Stimulated activated CD4-positive, alpha-beta T cell treated with anti-CD3 and anti-CD28 coated beads, Interleukin-2, amount 100 ng/mL, for 24 hours (primary cell): Measurements from ENCODE around the gene TNFSF8.

ENCODE experiments used
- DNase-seq, 2 donors: peaks; one replicate each; pipeline ENCODE4 v3.0.0-alpha.2; 2020

TNFSF8 gene

GRCh38 chr9:114902786-114903524, 27.4 kb downstream of the TNFSF8 start:
- DNase-seq = peak in 1 of 2 donors; percentile 53

- DNase-seq = no peak
Measured at GRCh38 chr9:114900942-114901802, 29.2 kb downstream of the TNFSF8 start.

DNA sequence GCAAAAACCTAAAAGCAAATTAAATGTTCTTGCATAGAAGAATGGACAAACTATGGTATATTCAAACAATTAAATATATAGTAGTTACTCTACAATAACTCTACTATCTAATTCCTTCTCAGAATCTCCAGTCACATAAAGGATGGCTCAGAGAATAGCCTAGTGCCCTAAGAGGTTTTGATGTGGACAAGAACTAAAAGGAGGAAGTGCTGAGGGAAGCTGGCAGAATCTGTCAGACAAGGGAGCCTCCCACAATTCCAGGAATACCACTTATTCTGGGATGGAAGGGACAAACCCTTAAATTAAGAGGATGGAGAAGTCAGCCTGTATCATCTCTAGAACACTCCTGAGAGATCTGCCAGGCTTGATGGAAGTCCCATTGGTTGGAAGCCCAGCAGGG, 30.4 kb downstream of the TNFSF8 start:
- DNase-seq = no peak

GRCh38 chr9:114899461-114899860, 30.9 kb downstream of the TNFSF8 start:
- no peak for DNase-seq

GRCh38 chr9:114898741-114899140, 31.6 kb downstream of the TNFSF8 start:
- peak; percentile 62 to 65 for DNase-seq

DNA sequence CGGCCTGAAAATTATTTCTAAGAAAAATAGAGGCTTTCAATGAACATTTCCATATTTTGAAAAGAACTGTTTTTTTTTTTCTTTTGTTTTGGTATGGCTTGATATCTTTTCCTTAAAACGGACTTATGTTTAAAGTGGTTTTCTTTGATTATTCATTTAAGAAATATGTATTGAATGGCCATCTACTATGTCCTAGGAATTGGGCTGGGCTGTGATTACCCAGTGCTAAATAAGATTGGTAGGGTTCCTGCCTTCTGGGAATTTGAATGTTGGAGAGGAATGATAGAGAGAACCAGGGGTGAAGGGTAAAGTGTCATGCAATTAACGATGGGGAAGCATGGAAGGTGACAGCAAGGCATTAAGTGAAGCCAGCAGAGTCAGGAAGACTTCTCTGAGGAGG, 33.2 kb downstream of the TNFSF8 start:
- DNase-seq = no peak

- no peak for DNase-seq
Measured at GRCh38 chr9:114896344-114896743, 34.0 kb downstream of the TNFSF8 start.

GRCh38 chr9:114895521-114895991, 34.8 kb downstream of the TNFSF8 start:
- DNase-seq = no peak

- peak in 1 of 2 donors; percentile 40 for DNase-seq
Measured at GRCh38 chr9:114894609-114895433, 35.6 kb downstream of the TNFSF8 start.

GRCh38 chr9:114894206-114894605, 36.2 kb downstream of the TNFSF8 start:
- no peak for DNase-seq

DNA sequence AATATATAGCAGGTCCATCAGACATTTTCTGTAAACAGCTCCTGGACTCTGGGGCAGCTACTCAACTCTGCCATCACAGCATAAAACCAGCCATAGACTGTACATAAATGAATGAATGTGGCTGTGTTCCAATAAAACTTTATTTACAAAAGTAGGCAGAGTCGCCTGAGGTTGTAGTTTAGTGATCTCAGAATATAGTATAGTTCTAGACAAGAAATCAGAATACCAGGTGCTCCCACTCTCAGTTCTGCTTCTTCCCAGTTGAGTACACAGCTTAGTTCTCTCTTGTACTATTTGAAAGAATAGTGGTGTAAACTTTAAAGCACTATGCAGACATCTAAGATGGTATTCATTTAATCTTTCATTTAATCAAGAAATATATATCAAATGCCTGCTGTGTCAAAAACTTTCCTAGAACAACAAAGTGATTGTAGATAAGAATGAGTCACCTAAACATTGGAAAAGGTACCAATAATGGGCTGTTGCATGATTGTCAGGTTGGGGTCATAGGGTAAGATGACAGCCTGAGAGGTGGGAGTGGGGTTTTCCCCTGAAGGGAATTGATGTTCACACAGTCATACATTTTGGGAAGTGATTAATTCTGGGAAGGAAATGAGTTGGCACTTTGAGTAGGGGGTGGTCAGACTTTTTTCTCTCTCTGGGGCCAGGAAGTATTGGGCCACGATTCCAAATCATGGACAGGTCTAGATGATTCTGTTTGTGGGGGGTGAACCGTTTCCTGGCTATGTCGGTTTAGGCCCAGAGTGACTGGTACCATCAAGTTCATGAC, 37.0 kb downstream of the TNFSF8 start:
- DNase-seq = peak in 1 of 2 donors; percentile 52

DNA sequence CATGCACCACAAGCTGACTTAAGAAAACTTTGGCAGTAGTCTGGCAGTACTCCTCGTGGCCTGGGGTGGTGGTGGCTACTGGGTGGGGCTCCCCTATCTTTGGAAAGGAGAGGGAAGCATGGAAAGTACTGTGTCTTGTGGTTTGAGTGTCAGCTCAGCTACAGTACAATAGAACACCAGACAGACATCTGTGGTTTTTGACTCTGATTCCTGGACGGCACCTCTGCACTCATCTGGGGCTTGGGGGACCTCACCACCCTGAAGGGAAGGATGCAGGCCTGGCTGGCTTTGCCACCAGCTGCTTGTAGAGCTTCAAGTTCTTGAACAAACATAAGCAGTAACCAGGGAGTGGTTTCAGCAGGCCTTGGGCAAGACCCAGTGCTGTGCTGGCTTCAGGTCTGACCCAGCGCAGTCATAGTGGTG, 40.6 kb downstream of the TNFSF8 start:
- DNase-seq = peak in 1 of 2 donors; percentile 44

DNA sequence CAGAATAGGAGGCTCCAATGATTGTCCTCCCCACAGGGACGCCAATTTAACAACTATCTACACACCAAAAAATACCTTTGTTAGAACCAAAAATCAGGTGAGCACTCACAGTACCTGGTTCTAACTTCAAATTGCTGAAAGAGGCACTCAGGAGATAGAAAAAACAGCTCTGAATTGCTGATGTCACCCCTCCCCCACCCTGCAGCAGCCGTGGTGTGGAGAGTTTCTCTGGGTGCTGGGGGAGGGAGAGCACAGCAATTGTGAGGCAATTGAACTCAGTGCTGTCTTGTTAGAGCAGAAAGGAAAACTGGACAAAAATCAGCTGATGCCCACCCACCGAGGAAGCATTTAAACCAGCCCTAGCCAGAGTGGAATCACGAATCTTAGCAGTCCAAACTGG, 41.8 kb downstream of the TNFSF8 start:
- no peak for DNase-seq

- no peak for DNase-seq
Measured at GRCh38 chr9:114887963-114888362, 42.4 kb downstream of the TNFSF8 start.

GRCh38 chr9:114884787-114885452, 45.5 kb downstream of the TNFSF8 start:
- no peak for DNase-seq

DNA sequence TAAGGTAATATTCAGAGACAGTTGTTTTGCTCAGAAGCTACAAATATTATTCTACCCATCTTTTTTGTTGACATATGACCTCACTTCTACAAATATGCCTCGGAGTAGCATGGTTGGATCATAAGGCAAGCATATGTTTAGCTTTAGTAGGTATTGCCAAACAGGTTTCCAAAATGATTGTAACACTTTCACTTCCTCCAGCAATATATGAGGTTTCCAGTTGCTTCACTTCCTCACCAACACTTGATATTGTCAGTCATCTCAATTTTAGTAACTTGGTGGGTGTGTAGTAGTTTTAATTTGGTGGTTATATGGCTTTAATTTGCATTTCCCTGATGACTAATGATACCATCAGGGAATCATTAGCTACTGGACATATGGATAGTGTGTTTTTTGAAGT, 46.7 kb downstream of the TNFSF8 start:
- DNase-seq = no peak

DNA sequence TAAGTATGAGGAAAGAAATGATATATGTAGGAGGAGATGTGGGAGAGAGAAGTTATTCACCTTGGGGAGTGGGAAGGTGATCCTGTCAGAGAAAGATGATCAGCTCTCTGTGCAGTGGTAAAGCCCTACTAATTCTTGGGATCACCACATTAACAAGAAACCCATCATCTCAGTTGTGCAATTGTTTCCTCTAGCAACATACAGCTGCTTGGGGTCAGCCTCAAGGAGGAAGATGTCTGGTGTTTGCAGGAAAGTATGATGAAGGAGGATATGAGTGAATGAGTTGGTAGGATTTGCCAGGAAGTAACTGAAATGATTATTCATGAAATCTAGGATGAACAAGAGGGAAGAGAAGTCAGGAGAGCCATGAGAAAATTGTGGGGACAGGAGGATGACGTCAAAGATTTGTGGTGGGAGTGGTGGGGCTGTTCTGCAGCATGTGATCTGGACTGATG, 50.1 kb downstream of the TNFSF8 start:
- no peak for DNase-seq

DNA sequence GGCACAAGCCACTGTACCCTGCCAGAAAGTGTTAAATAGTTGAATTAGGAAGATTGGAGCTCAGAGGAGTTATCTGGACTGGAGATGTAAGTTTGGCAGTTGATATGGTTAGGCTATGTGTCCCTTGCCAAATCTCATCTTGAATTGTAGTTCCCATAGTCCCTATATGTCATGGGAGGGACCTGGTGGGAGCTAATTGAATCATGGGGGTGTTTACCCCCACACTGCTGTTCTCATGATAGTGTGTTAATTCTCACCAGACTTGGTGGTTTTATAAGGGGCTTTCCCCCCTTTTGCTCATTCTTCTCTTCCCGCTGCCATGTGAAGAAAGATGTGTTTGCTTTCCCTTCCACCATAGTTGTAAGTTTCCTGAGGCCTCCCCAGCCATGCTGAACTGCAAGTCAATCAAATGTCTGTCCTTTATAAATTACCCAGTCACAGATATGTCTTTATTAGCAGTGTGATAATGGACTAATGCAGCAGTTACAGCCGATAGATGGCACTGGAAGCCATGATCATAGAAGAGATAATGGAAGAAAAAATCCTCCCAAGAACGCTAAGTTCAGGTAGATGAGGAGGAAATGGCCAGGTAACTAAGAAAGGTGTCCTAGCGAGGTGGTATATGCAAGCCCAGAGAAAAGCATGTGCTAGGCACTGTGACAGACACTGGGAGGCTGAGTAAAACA, 51.4 kb downstream of the TNFSF8 start:
- DNase-seq = no peak

- DNase-seq = no peak
Measured at GRCh38 chr9:114869845-114870244, 60.5 kb downstream of the TNFSF8 start.

GRCh38 chr9:114869378-114869777, 61.0 kb downstream of the TNFSF8 start:
- DNase-seq = no peak

DNA sequence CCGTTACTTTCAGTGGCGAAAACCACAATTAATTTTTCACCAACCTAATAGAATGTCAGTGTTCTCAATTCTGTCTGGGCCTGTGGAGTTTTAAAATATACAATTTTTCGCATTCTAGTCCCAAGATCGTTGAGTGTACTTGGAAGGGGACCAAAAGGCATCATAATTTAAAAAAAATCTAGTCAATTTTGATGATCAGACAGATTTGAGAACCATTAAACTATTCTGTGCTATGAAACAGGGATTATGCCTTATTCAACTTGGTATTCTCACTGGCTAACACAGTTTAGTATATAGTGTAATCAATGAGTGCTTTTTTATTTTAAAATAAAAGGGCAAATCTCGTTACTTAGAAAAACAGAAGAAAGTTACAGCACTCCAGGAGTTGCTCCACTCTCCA, 63.1 kb downstream of the TNFSF8 start:
- DNase-seq = no peak
